Neural cell (in vitro differentiated cells): ENCODE results near the gene OSBPL5. TPM values are rescaled to one million over a fixed set of nuclear protein-coding genes. Genes with fewer than 3 reads are reported as not detected.

Source experiments
- H2AFZ ChIP-seq: fragments of 200-600, 300-800 bp; sonication (generic), shearing (Covaris generic); 2 replicates; pipeline ENCODE4 v1.6.0; 2014; ENCODE audit warnings: low read depth, mild to moderate bottlenecking, antibody characterized with exemption, low read length, moderate library complexity
- H3F3A ChIP-seq: fragments of 200-600 bp; shearing (Covaris generic); 2 replicates; pipeline ENCODE4 v1.6.1; 2016; ENCODE audit warnings: mild to moderate bottlenecking, moderate library complexity, mixed read lengths, antibody characterized with exemption, low read length; ENCODE audit not compliant: insufficient read depth, poor library complexity, severe bottlenecking
- H3K27ac ChIP-seq: fragments of 200-600, 300-800 bp; sonication (generic), shearing (Covaris generic); 2 replicates; pipeline ENCODE4 v1.5.1; 2014; ENCODE audit warnings: mild to moderate bottlenecking, low read length, moderate library complexity
- H3K27me3 ChIP-seq: fragments of 300-800, 200-600 bp; sonication (generic), shearing (Covaris generic); 2 replicates; pipeline ENCODE4 v1.6.0; 2014; ENCODE audit warnings: mild to moderate bottlenecking, low read depth, low read length, moderate library complexity; ENCODE audit not compliant: insufficient read depth
- H3K36me3 ChIP-seq: fragments of 300-800, 200-600 bp; sonication (generic), shearing (Covaris generic); 2 replicates; pipeline ENCODE4 v1.5.1; 2014; ENCODE audit warnings: mild to moderate bottlenecking, antibody characterized with exemption, low read length, moderate library complexity; ENCODE audit not compliant: insufficient read depth
- H3K4me2 ChIP-seq: fragments of 300-800, 200-600 bp; sonication (generic), shearing (Covaris generic); 2 replicates; pipeline ENCODE4 v1.6.0; 2014; ENCODE audit warnings: mild to moderate bottlenecking, low read length
- H3K4me3 ChIP-seq: fragments of 300-800, 200-600 bp; sonication (generic), shearing (Covaris generic); 2 replicates; pipeline ENCODE4 v1.5.1; 2014; ENCODE audit warnings: mild to moderate bottlenecking, low read length, moderate library complexity
- H3K79me2 ChIP-seq: fragments of 200-600 bp; shearing (Covaris generic); replicated peaks from 2 replicates; pipeline ENCODE4 v1.6.0; 2014; ENCODE audit warnings: mild to moderate bottlenecking, low read length, moderate library complexity; ENCODE audit not compliant: insufficient read depth
- H3K9ac ChIP-seq: fragments of 300-800, 200-600 bp; sonication (generic), shearing (Covaris generic); 2 replicates; pipeline ENCODE4 v1.6.1; 2016; ENCODE audit warnings: mild to moderate bottlenecking, low read length, mixed read lengths
- H3K9me2 ChIP-seq: fragments of 200-600 bp; shearing (Covaris generic); 2 replicates; pipeline ENCODE4 v1.6.1; 2016; ENCODE audit warnings: mild to moderate bottlenecking, low read length, mixed read lengths; ENCODE audit not compliant: insufficient read depth
- H3K9me3 ChIP-seq: fragments of 200-600, 300-800 bp; sonication (generic), shearing (Covaris generic); 2 replicates; pipeline ENCODE4 v1.6.1; 2016; ENCODE audit warnings: mild to moderate bottlenecking, mixed run types, low read length, moderate library complexity, mixed read lengths
- H4K20me1 ChIP-seq: fragments of 200-600 bp; shearing (Covaris generic); 2 replicates; pipeline ENCODE4 v1.6.1; 2016; ENCODE audit warnings: mild to moderate bottlenecking, mixed run types; ENCODE audit not compliant: insufficient read depth
- EZH2 ChIP-seq: fragments of 200-600, 300-800 bp; shearing (Covaris generic), sonication (generic); IDR thresholded peaks from 2 replicates; pipeline ENCODE4 v1.6.1; 2014; ENCODE audit warnings: antibody characterized with exemption, low read length, borderline replicate concordance, mild to moderate bottlenecking; ENCODE audit not compliant: insufficient read depth, poor library complexity, severe bottlenecking
- TAF1 ChIP-seq: IDR thresholded peaks from 2 replicates; pipeline ENCODE4 v1.6.1; 2012; ENCODE audit warnings: low read depth
- polyA plus RNA-seq: library from polyadenylated mRNA; depleted of rRNA; stranded (reverse); fragments of >200 nt; gene quantifications from 2 replicates; pipeline ENCODE4 v1.2.3, GENCODE V29; 2014
- TF ChIP-seq, protein P1 (sequence below): fragments of 450-650 bp; IDR thresholded peaks from 2 replicates; pipeline ENCODE4 v1.5.1; 2014; ENCODE audit warnings: antibody characterized with exemption, mild to moderate bottlenecking, moderate library complexity; ENCODE audit not compliant: poor library complexity, severe bottlenecking
- TF ChIP-seq, protein P2 (sequence below): IDR thresholded peaks from 2 replicates; pipeline ENCODE4 v1.6.1; 2012; ENCODE audit warnings: borderline replicate concordance

OSBPL5 gene
- polyA plus RNA-seq, 1 donor from 2014 or later, result 49.1 TPM

DNA sequence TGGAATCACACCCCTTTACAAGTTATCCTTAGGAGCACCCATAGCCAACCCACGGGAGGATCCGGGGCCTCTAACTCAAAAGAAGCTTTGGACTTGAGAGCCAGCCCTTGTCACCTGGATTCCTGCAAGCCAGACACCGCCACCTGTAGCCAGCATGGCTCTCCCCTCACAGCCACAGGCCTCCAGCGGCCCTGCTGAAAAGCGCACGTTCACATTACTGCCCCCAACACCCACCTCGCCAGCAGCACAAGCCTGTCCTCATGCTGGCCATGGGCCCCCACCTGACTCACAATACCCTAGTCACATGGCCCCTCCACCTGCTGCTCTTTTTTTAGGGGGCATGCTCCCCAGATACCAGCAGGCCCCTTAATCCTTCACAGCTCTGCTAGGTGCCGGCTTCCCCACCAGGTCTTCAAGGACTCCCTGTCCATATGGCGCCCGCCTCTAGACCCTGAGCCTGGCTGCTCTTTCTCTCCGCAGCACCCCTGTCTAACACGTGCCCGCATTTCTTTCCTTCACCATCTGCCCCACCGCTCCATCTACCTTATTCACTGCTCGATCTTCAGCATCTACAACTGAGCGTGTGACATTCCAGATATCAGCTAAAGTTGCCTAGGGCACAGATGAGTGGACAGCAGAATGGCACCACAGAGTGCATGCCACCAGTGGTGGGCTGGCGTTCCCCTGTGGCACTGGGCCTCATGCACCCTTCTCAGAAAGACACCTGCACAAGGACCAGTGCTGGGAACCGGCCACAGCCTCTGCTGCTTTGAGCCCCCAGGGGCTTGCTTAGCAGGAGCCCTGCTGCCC is 114.5 kb downstream of the OSBPL5 start:
- Histone ChIP-seq H3K4me2 (no peak overlapping the region), H4K20me1 (no peaks in the 10 kb centered on the region), H3K9ac (peak overlapping the region; percentile 37), H3K9me2 (no peaks in the 10 kb centered on the region), H3K4me3 (peak overlapping the region; percentile 60), H3K36me3 (no peaks in the 10 kb centered on the region), H2AFZ (no peak overlapping the region), H3K79me2 (peaks cover 29% of the 10 kb centered on the region), H3K9me3 (no peaks in the 10 kb centered on the region), H3F3A (no peaks in the 10 kb centered on the region), H3K27me3 (no peaks in the 10 kb centered on the region), H3K27ac (peak overlapping the region; percentile 62)
- TF ChIP-seq, protein P1, sequence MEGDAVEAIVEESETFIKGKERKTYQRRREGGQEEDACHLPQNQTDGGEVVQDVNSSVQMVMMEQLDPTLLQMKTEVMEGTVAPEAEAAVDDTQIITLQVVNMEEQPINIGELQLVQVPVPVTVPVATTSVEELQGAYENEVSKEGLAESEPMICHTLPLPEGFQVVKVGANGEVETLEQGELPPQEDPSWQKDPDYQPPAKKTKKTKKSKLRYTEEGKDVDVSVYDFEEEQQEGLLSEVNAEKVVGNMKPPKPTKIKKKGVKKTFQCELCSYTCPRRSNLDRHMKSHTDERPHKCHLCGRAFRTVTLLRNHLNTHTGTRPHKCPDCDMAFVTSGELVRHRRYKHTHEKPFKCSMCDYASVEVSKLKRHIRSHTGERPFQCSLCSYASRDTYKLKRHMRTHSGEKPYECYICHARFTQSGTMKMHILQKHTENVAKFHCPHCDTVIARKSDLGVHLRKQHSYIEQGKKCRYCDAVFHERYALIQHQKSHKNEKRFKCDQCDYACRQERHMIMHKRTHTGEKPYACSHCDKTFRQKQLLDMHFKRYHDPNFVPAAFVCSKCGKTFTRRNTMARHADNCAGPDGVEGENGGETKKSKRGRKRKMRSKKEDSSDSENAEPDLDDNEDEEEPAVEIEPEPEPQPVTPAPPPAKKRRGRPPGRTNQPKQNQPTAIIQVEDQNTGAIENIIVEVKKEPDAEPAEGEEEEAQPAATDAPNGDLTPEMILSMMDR, result no peak

DNA sequence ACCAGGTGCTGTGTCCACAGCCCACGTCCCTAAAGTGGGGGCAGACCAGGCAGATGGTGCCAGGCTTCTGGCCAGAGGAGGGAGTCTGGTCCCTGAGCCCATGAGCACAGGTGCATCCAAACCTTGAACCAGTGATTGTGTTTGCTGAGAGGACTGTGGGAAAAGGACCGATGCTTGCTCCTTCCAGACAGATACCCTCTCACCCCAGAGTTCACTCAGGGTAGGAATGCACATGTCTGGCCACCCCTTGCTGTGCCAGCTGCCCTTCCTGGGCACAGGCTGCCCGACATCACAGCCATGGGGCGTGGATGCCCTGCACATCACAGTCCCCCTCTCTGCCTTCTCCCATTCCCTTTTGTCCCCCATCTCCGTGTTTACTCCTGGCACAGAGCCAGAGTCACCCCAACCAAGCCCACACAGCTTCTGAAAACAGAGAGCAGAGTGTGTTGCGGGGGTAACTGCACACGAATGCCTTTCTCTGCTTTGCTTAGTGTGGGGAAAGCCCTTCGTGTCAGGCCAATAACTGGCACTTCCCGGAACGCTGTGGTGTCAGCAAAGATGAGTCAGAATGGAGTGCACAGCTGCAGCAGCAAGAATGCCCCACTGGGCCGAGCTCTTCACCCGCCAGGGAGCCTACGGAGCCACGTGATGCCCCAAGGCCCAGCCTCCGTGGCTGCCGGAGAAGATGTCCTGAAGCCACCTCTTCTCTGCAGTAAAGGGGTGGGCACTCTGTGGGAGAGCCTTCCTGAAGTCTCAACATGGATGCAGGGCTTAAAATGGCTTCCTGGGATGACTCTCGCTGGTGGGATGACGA is 115.5 kb downstream of the OSBPL5 start:
- H3K36me3 ChIP-seq, result no peaks in the 10 kb centered on the region
- no peak for TF ChIP-seq EZH2
- peaks cover 26% of the 10 kb centered on the region for H3K79me2 ChIP-seq
- no peaks in the 10 kb centered on the region for H3K9me3 ChIP-seq
- H3K27me3 ChIP-seq, result no peaks in the 10 kb centered on the region
- no peak overlapping the region for H3K9ac ChIP-seq
- no peak overlapping the region for H3K27ac ChIP-seq
- no peak overlapping the region for H3K4me2 ChIP-seq
- no peaks in the 10 kb centered on the region for H3F3A ChIP-seq
- H4K20me1 ChIP-seq, result no peaks in the 10 kb centered on the region
- no peak overlapping the region for H3K4me3 ChIP-seq
- H3K9me2 ChIP-seq, result no peaks in the 10 kb centered on the region
- H2AFZ ChIP-seq, result no peak overlapping the region

DNA sequence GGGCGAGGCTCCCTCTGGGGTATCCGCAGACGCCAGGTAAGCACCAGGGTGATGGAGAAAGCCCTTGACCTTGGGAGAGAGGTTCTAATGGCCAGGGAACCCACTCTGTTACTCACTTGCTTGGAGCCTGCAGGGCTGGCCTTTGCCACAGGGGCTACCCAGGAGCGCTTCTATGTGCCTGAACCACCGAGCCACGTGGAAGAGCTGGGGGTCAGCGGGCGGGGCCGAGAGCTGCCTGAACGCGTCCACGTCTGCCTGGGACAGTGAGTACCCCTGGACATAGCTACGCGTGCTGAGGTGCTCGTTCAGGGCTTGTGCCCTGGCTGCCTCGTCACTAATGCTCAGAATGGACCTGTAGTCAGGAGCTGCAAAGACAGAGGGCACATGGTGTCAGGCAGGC is 117.5 kb downstream of the OSBPL5 start:
- Histone ChIP-seq H4K20me1 (no peaks in the 10 kb centered on the region), H3K27ac (no peak overlapping the region), H3K9me2 (no peaks in the 10 kb centered on the region), H2AFZ (no peak overlapping the region), H3K27me3 (no peaks in the 10 kb centered on the region), H3K79me2 (peaks cover 17% of the 10 kb centered on the region), H3K9me3 (no peaks in the 10 kb centered on the region), H3K36me3 (no peaks in the 10 kb centered on the region), H3K4me3 (no peak overlapping the region), H3K4me2 (no peak overlapping the region), H3F3A (no peaks in the 10 kb centered on the region), H3K9ac (no peak overlapping the region)
- TF ChIP-seq, protein P2, sequence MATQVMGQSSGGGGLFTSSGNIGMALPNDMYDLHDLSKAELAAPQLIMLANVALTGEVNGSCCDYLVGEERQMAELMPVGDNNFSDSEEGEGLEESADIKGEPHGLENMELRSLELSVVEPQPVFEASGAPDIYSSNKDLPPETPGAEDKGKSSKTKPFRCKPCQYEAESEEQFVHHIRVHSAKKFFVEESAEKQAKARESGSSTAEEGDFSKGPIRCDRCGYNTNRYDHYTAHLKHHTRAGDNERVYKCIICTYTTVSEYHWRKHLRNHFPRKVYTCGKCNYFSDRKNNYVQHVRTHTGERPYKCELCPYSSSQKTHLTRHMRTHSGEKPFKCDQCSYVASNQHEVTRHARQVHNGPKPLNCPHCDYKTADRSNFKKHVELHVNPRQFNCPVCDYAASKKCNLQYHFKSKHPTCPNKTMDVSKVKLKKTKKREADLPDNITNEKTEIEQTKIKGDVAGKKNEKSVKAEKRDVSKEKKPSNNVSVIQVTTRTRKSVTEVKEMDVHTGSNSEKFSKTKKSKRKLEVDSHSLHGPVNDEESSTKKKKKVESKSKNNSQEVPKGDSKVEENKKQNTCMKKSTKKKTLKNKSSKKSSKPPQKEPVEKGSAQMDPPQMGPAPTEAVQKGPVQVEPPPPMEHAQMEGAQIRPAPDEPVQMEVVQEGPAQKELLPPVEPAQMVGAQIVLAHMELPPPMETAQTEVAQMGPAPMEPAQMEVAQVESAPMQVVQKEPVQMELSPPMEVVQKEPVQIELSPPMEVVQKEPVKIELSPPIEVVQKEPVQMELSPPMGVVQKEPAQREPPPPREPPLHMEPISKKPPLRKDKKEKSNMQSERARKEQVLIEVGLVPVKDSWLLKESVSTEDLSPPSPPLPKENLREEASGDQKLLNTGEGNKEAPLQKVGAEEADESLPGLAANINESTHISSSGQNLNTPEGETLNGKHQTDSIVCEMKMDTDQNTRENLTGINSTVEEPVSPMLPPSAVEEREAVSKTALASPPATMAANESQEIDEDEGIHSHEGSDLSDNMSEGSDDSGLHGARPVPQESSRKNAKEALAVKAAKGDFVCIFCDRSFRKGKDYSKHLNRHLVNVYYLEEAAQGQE, result no peak
- no peak for TF ChIP-seq TAF1
